ENCODE measurements around the gene FPR3.
A peak's percentile ranks its signal among the peaks of the same experiment; 100 is the strongest.

The FPR3 gene

GRCh38 chr19:51807925-51808324, 13.0 kb downstream of the FPR3 start:
- DNase-seq (ENCODE audit: low spot score): no peak

GRCh38 chr19:51808333-51808986, 13.5 kb downstream of the FPR3 start:
- no peak for DNase-seq (ENCODE audit: low spot score)

GRCh38 chr19:51809787-51810186, 14.8 kb downstream of the FPR3 start:
- no peak for DNase-seq (ENCODE audit: low spot score)

- DNase-seq (ENCODE audit: low spot score): no peak
Measured at GRCh38 chr19:51810223-51810622, 15.3 kb downstream of the FPR3 start.

- no peak for DNase-seq (ENCODE audit: low spot score)
Measured at GRCh38 chr19:51811344-51811743, 16.4 kb downstream of the FPR3 start.

GRCh38 chr19:51815043-51815442, 20.1 kb downstream of the FPR3 start:
- no peak for DNase-seq (ENCODE audit: low spot score)

GRCh38 chr19:51816711-51817110, 21.8 kb downstream of the FPR3 start:
- no peak for DNase-seq (ENCODE audit: low spot score)

- no peak for DNase-seq (ENCODE audit: low spot score)
Measured at GRCh38 chr19:51820011-51820410, 25.1 kb downstream of the FPR3 start.

- no peak for DNase-seq (ENCODE audit: low spot score)
Measured at GRCh38 chr19:51820831-51821446, 26.0 kb downstream of the FPR3 start.

GRCh38 chr19:51821456-51821855, 26.5 kb downstream of the FPR3 start:
- DNase-seq (ENCODE audit: low spot score): no peak

GRCh38 chr19:51821921-51822320, 27.0 kb downstream of the FPR3 start:
- DNase-seq (ENCODE audit: low spot score): no peak

GRCh38 chr19:51822325-51822724, 27.4 kb downstream of the FPR3 start:
- DNase-seq (ENCODE audit: low spot score): no peak

- no peak for DNase-seq (ENCODE audit: low spot score)
Measured at GRCh38 chr19:51822946-51823345, 28.0 kb downstream of the FPR3 start.

- no peak for DNase-seq (ENCODE audit: low spot score)
Measured at GRCh38 chr19:51824281-51825005, 29.5 kb downstream of the FPR3 start.

GRCh38 chr19:51830274-51830673, 35.3 kb downstream of the FPR3 start:
- peak; percentile 19 for DNase-seq (ENCODE audit: low spot score)

GRCh38 chr19:51837145-51837544, 42.2 kb downstream of the FPR3 start:
- DNase-seq (ENCODE audit: low spot score): peak; percentile 5

- no peak for DNase-seq (ENCODE audit: low spot score)
Measured at GRCh38 chr19:51861870-51862622, 67.1 kb downstream of the FPR3 start.

- no peak for DNase-seq (ENCODE audit: low spot score)
Measured at GRCh38 chr19:51873097-51873496, 78.1 kb downstream of the FPR3 start.

All from NAMALWA (cell line).